ENCODE results near the gene CFAP45. TPM values are rescaled to one million over a fixed set of nuclear protein-coding genes. Genes with fewer than 3 reads are reported as not detected.

Gene CFAP45
- polyA plus RNA-seq, 2 of the 4 experiments (the other 2 are of a cell fraction) = 0.67 to 0.89 TPM

- 90% methylated on average over 2 of the region's 2 CpGs for WGBS (ENCODE audit: missing lambda C conversion rate)
- no peak for TF ChIP-seq HDAC2 (IDR thresholded peaks at IDR 0.05)
- TF ChIP-seq MAX (IDR thresholded peaks at IDR 0.05) = no peak
- no peak for TF ChIP-seq HOXA7 (CRISPR knock-in tag; IDR thresholded peaks at IDR 0.05)
- no peak for TF ChIP-seq EHMT2 (IDR thresholded peaks at IDR 0.05; ENCODE audit: low read depth)
- no peak for TF ChIP-seq POLR2A (IDR thresholded peaks at IDR 0.05; ENCODE audit: low read length)
- no peak for TF ChIP-seq HMGXB4 (CRISPR knock-in tag; IDR thresholded peaks at IDR 0.05; ENCODE audit: borderline replicate concordance)
- TF ChIP-seq FOXS1 (CRISPR knock-in tag; IDR thresholded peaks at IDR 0.05) = no peak
- TF ChIP-seq CTCF (IDR thresholded peaks at IDR 0.05) = no peak
- no peak for TF ChIP-seq RCOR1 (IDR thresholded peaks at IDR 0.05; ENCODE audit: low read depth, low read length)
- no peak for TF ChIP-seq HOXB13 (CRISPR knock-in tag; IDR thresholded peaks at IDR 0.05; ENCODE audit: low read depth)
- no peak for TF ChIP-seq SREBF2 (IDR thresholded peaks at IDR 0.05)
- TF ChIP-seq RNF2 (IDR thresholded peaks at IDR 0.05; ENCODE audit: borderline replicate concordance, low read depth) = no peak
- TF ChIP-seq JUNB (IDR thresholded peaks at IDR 0.05) = no peak
- no peak for TF ChIP-seq ZNF302 (CRISPR knock-in tag; IDR thresholded peaks at IDR 0.05)
- no peak for TF ChIP-seq USF2 (IDR thresholded peaks at IDR 0.05)
- TF ChIP-seq GATA3 (IDR thresholded peaks at IDR 0.05; ENCODE audit: borderline replicate concordance) = no peak
- no peak for TF ChIP-seq CBX8 (IDR thresholded peaks at IDR 0.05)
- TF ChIP-seq FOSL2 (IDR thresholded peaks at IDR 0.05) = no peak
- no peak for TF ChIP-seq FOSL2 (CRISPR knock-in tag; IDR thresholded peaks at IDR 0.05)
- TF ChIP-seq EHF (CRISPR knock-in tag; IDR thresholded peaks at IDR 0.05) = no peak
- Histone ChIP-seq H3K4me1 (peaks cover 3% of the 10 kb centered on the region; the same call in 1 of the 3 replicates), H3K4me2 (no peak overlapping the region), H3K27ac (no peak overlapping the region), H3K9me3 (no peaks in the 10 kb centered on the region), H3K4me3 (no peak overlapping the region)
- FAIRE-seq (no peak), ATAC-seq (no peak), DNase-seq (ENCODE audit: low read depth in 1 of 2, low spot score in 1 of 2) (no peak)
- CTCF ChIA-PET = interaction anchor here (0.8 to 5.2 kb wide), 8 partner anchors 8 to 181 kb away, joined by 3 to 53 read pairs (median 6); no protein-coding TSS in a partner anchor
- POLR2A ChIA-PET = no interaction called here
Observed at GRCh38 chr1:159841749-159842148, 58.2 kb downstream of the CFAP45 start.

- H3K9me3 ChIP-seq = no peaks in the 10 kb centered on the region
- H3K4me1 ChIP-seq = no peaks in the 10 kb centered on the region
- ChIA-PET CTCF (interaction anchor here (1.2 to 5.2 kb wide), 4 partner anchors 11 to 168 kb away, joined by 4 to 53 read pairs (median 8); partner anchors contain the start of gene FCRL6), POLR2A (interaction anchor here (0.7 kb wide), 1 partner anchor 14 kb away, joined by 3 read pairs; no protein-coding TSS in a partner anchor)
- no peak overlapping the region for H3K4me2 ChIP-seq
- ATAC-seq (no peak), DNase-seq (ENCODE audit: low read depth in 1 of 2, low spot score in 1 of 2) (no peak), FAIRE-seq (no peak)
- 67% methylated on average over 5 of the region's 5 CpGs for WGBS (ENCODE audit: missing lambda C conversion rate)
- no peak overlapping the region for H3K4me3 ChIP-seq
- TF ChIP-seq POLR2AphosphoS2 (conservative IDR thresholded peaks at IDR 0.05; ENCODE audit: low read length) (no peak), PBX3 (IDR thresholded peaks at IDR 0.05) (no peak), CBX8 (IDR thresholded peaks at IDR 0.05) (no peak), ZFP36 (IDR thresholded peaks at IDR 0.05; ENCODE audit: borderline replicate concordance, partially characterized antibody) (no peak), MAZ (IDR thresholded peaks at IDR 0.05; ENCODE audit: borderline replicate concordance, low read depth, low read length) (no peak)
- no peak overlapping the region for H3K27ac ChIP-seq
Observed at GRCh38 chr1:159839116-159839849, 60.7 kb downstream of the CFAP45 start.
